22Rv1 (cell line): ENCODE results near the gene TMEM117.
A peak's percentile ranks its signal among the peaks of the same experiment; 100 is the strongest.

Source experiments
- H3K27ac ChIP-seq: fragments of 450-650 bp; 2 replicates; pipeline ENCODE4 v1.5.1; 2017
- ZFX ChIP-seq: fragments of 450-650 bp; IDR thresholded peaks from 2 replicates; pipeline ENCODE4 v1.6.1; 2017; ENCODE audit warnings: antibody characterized with exemption, borderline replicate concordance
- TF ChIP-seq, protein P1 (sequence below): fragments of 450-650 bp; IDR thresholded peaks from 2 replicates; pipeline ENCODE4 v1.5.1; 2017; ENCODE audit warnings: mild to moderate bottlenecking

The TMEM117 gene

GRCh38 chr12:43880547-43880946 is 44.7 kb downstream of the TMEM117 start:
- no peak overlapping the region for H3K27ac ChIP-seq
- TF ChIP-seq, protein P1, sequence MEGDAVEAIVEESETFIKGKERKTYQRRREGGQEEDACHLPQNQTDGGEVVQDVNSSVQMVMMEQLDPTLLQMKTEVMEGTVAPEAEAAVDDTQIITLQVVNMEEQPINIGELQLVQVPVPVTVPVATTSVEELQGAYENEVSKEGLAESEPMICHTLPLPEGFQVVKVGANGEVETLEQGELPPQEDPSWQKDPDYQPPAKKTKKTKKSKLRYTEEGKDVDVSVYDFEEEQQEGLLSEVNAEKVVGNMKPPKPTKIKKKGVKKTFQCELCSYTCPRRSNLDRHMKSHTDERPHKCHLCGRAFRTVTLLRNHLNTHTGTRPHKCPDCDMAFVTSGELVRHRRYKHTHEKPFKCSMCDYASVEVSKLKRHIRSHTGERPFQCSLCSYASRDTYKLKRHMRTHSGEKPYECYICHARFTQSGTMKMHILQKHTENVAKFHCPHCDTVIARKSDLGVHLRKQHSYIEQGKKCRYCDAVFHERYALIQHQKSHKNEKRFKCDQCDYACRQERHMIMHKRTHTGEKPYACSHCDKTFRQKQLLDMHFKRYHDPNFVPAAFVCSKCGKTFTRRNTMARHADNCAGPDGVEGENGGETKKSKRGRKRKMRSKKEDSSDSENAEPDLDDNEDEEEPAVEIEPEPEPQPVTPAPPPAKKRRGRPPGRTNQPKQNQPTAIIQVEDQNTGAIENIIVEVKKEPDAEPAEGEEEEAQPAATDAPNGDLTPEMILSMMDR = no peak
- no peak for TF ChIP-seq ZFX

DNA sequence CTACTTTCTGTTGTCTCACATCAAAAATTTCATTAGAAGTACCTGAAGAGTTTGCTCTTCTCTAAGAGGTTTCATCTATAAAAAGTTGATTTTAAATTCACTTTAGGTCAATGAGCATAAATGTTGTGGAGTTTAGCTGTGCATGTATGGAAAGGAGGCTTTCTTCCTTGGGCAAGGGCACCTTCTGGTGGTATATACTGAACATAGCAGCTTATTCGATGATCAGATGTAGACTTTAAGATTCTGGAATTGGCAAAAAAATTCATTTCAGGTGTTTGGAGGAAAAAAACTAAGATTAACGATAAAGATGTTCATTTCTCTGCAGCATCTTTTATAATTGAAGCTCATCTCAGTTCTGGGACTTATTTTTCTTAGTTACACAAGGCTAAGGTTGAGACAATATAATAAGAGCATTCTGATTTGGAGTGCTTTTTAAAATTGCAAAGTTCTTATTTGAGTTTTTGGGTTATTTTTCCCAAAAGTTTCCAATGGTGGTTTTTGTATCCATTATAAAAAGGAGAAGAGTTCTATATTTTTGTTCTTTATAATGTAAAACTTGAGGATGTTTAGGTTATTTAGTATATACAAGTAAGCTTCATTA is 46.8 kb downstream of the TMEM117 start:
- H3K27ac ChIP-seq = no peak overlapping the region
- no peak for TF ChIP-seq ZFX
- TF ChIP-seq, protein P1 = peak; percentile 98

- H3K27ac ChIP-seq = no peak overlapping the region
- TF ChIP-seq, protein P1 = no peak
- no peak for TF ChIP-seq ZFX
These were observed 47.4 kb downstream of the TMEM117 start for GRCh38 chr12:43883311-43883710.

DNA sequence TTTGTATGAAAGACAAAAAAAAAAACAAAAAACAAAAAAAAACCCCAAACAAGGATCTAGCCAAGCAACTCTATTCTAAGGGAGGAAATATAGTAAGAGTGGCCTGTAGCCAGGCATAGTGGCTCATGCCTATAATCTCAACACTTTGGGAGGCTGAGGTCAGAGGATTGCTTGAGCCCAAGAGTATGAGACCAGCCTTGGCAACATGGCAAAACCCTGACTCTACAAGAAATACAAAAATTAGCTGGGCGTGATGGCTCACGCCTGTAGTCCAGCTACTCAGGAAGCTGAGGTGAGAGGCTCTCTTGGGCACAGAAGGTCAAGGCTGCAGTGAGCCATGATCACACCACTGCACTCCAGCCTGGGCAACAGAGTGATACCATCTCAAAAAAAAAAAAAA is 47.9 kb downstream of the TMEM117 start:
- TF ChIP-seq, protein P1 = no peak
- TF ChIP-seq ZFX = no peak
- H3K27ac ChIP-seq = no peak overlapping the region

- H3K27ac ChIP-seq = no peak overlapping the region
- TF ChIP-seq, protein P1 = no peak
- TF ChIP-seq ZFX = no peak
These were observed 49.0 kb downstream of the TMEM117 start for GRCh38 chr12:43884683-43885410.

DNA sequence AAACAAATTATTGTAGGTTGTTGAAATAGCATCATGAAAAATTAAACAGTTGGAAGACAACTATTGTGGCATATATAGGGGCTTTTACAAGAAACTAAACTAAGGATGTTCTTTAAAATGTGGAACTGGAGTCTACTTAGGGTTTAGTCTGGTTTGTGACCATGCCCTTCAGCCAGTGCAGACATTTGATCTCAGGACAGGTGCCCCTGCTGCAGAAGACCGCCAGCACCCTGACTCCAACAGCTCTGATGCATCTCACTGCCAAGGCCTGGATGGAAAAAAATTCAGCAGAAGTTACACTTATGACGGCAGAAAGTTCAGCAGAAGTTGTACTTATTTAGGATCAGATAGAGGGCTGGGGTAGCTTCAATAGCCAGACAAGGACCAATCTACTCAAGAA is 51.5 kb downstream of the TMEM117 start:
- no peak for TF ChIP-seq ZFX
- TF ChIP-seq, protein P1 = no peak
- no peak overlapping the region for H3K27ac ChIP-seq

GRCh38 chr12:43891856-43892574 is 56.1 kb downstream of the TMEM117 start:
- TF ChIP-seq ZFX = no peak
- TF ChIP-seq, protein P1 = no peak
- no peak overlapping the region for H3K27ac ChIP-seq
